H1 (cell line): ENCODE results near the gene IL19. TPM values are rescaled to one million over a fixed set of nuclear protein-coding genes. Genes with fewer than 3 reads are reported as not detected.

ENCODE experiments used
- BRCA1 ChIP-seq: IDR thresholded peaks from 2 replicates; pipeline ENCODE4 v1.6.1; 2012; ENCODE audit warnings: low read depth, low read length, improper control_type of control experiment
- GABPA ChIP-seq: IDR thresholded peaks from 2 replicates; pipeline ENCODE4 v1.6.1; 2011; ENCODE audit warnings: mild to moderate bottlenecking, low read length, moderate library complexity, borderline replicate concordance; ENCODE audit not compliant: insufficient read depth
- MAX ChIP-seq: IDR thresholded peaks from 2 replicates; pipeline ENCODE4 v1.6.1; 2012; ENCODE audit warnings: inconsistent platforms
- NANOG ChIP-seq: IDR thresholded peaks from 2 replicates; pipeline ENCODE4 v1.6.1; 2011; ENCODE audit warnings: low read length, low read depth, mild to moderate bottlenecking, inconsistent platforms; ENCODE audit not compliant: insufficient read depth, poor library complexity, severe bottlenecking
- POLR2AphosphoS5 ChIP-seq: IDR thresholded peaks from 2 replicates; pipeline ENCODE4 v1.6.1; 2011; ENCODE audit warnings: low read depth, low read length
- RNF2 ChIP-seq: fragments of 200-900, 300-1000 bp; sonication (generic); IDR thresholded peaks from 2 replicates; pipeline ENCODE4 v1.7.1; 2016; ENCODE audit warnings: borderline replicate concordance, low read depth, mild to moderate bottlenecking, antibody characterized with exemption, low read length; ENCODE audit not compliant: poor library complexity, severe bottlenecking; ENCODE audit errors: missing control alignments
- USF2 ChIP-seq: IDR thresholded peaks from 2 replicates; pipeline ENCODE4 v1.6.1; 2011; ENCODE audit warnings: low read length, improper control_type of control experiment
- polyA plus RNA-seq, 7 experiments: library from polyadenylated mRNA; depleted of rRNA in 3 of 7; stranded (reverse) in 5 of 7; unstranded in 2 of 7; fragments of >200 nt in 5 of 7; fragments of 200-250 nt in 2 of 7; gene quantifications; 1 replicate in 5 of 7; 2 replicates in 1 of 7; 4 replicates in 1 of 7; pipeline versions ENCODE4 v1.2.1 to v1.2.3, GENCODE V29; 2011 to 2013; ENCODE audit warnings: missing spikeins in 2 of 7, mixed read lengths in 2 of 7
- total RNA-seq: library from RNA; stranded (reverse); fragmentation: NEBNext Ultra II Directional; extraction: Animal tissue kit (Norgen Biotek cat#: 25700); gene quantifications from 2 replicates; pipeline ENCODE4 v1.2.1, GENCODE V29; 2021

The IL19 gene
- total and polyA plus RNA-seq, 2 of the 8 experiments (the other 6 are each of a cell fraction or from before 2014, with no cell fraction given) = not detected

GRCh38 chr1:206788487-206789050 is 18.0 kb downstream of the IL19 start (continued):
- TF ChIP-seq USF2 (no peak), GABPA (no peak), RNF2 (no peak), BRCA1 (no peak), MAX (no peak), POLR2AphosphoS5 (no peak), NANOG (no peak)
